ENCODE data around the gene PLA2R1. TPM values are rescaled to one million over a fixed set of nuclear protein-coding genes. Genes with fewer than 3 reads are reported as not detected.

PLA2R1 gene
- total RNA-seq, 1 donor from 2014 or later: 46.5 TPM

DNA sequence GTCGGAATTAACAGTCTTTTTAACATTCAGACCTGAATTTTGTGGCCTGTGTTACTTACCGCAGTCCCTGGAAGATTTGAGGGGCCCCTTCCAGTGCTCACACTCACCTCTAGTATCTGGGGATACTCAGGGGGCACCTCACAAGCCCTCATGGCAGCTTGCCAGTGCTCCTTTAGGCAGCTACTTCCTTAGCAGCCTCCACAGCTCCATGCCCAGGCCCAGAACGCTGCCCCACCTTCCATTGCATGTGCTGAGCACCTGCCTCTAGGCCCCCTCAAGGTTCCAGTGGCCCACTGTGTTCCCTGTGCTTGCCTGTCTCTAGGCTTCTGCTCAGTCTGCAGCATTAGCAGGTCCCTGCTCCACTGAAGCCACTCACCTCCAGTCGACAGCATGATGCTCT lies 30.0 kb upstream of the PLA2R1 start:
- Mint-ChIP-seq H3K27me3 (ENCODE audit: low read depth) (no peaks in the 10 kb centered on the region), H3K4me3 (ENCODE audit: unreplicated experiment) (no peak overlapping the region), H3K9me3 (ENCODE audit: low read depth) (peaks cover 42% of the 10 kb centered on the region), H3K4me1 (ENCODE audit: low read depth) (peaks cover 14% of the 10 kb centered on the region), H3K27ac (ENCODE audit: unreplicated experiment) (no peak overlapping the region), H3K36me3 (ENCODE audit: low read depth) (peaks cover 17% of the 10 kb centered on the region)
- no peak for DNase-seq (ENCODE audit: low spot score)
- TF ChIP-seq CTCF (IDR thresholded peaks at IDR 0.05): no peak

- no peak for TF ChIP-seq CTCF (IDR thresholded peaks at IDR 0.05)
- H3K9me3 Mint-ChIP-seq (ENCODE audit: low read depth): peaks cover 47% of the 10 kb centered on the region
- peaks cover 12% of the 10 kb centered on the region for H3K4me1 Mint-ChIP-seq (ENCODE audit: low read depth)
- peak overlapping the region; percentile 62 for H3K27ac Mint-ChIP-seq (ENCODE audit: unreplicated experiment)
- no peak overlapping the region for H3K4me3 Mint-ChIP-seq (ENCODE audit: unreplicated experiment)
- no peak for DNase-seq (ENCODE audit: low spot score)
- H3K27me3 Mint-ChIP-seq (ENCODE audit: low read depth): no peaks in the 10 kb centered on the region
- peaks cover 23% of the 10 kb centered on the region for H3K36me3 Mint-ChIP-seq (ENCODE audit: low read depth)
These were observed 29.0 kb upstream of the PLA2R1 start for GRCh38 chr2:160091381-160091780.

DNA sequence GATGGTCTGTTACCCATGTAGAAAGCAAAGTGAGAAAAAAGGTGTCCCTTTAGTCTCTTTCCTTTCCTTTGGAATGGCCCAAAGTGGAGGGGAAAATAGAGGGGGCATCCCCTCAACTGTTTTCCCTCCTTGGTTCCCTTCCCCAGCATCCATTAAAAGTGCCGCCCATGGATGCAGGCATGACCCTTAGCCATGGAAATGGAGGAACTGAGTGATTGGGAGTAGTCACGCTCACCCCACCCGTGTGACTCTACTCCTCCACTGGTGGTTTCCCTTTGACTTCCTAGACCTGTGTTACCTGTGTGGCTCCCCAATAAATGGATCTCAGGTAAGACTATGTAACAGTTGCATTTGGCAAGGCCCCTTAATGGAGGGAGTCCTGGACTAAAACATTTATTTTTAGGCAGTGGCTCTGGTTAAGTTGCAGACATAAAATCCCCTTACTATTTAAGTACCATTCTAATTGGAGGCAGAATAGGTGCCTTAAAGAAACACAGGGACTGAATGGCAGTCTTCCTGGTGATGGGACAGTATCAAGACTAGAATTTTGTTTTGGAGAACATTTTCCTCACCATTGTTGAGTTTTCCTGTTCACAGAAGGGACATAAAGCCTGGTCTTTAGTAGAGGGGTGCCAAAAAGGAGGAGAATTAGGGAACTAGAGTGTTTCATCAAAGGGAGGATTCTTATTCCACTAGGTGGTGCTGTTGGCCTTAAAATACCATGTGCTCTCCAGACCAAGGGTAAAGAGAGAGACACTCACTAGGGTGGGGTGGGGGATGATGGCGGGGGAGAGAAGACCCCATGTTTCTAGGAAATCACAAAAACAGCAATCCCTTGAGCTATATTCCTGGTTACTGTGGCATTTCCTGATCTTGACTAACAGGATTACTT lies 25.7 kb upstream of the PLA2R1 start:
- H3K4me3 Mint-ChIP-seq (ENCODE audit: unreplicated experiment): no peak overlapping the region
- no peak for DNase-seq (ENCODE audit: low spot score)
- H3K4me1 Mint-ChIP-seq (ENCODE audit: low read depth): peaks cover 13% of the 10 kb centered on the region
- peak; percentile 63 for TF ChIP-seq CTCF (IDR thresholded peaks at IDR 0.05)
- peaks cover 47% of the 10 kb centered on the region for H3K9me3 Mint-ChIP-seq (ENCODE audit: low read depth)
- H3K27me3 Mint-ChIP-seq (ENCODE audit: low read depth): no peaks in the 10 kb centered on the region
- H3K36me3 Mint-ChIP-seq (ENCODE audit: low read depth): peaks cover 21% of the 10 kb centered on the region
- H3K27ac Mint-ChIP-seq (ENCODE audit: unreplicated experiment): no peak overlapping the region

DNA sequence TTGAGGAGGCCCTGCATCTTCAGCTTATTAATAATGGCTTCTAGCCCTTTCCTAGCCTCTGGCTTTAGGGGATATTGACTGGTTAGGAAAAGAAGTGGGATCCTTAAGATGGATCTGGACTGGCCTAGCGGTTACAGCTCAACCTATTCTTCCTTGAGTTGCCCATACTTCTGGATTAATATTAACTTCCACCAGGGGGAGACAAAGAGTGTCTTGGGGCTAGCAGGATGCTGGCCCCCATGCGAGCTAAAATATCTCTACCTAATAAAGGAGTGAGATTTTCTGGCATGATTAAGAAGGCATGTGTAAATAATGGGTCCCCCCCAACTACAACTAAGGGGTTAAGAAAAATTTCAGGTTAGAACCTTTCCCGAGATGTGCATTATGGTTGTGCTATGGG lies 23.2 kb upstream of the PLA2R1 start:
- peak; percentile 44 for TF ChIP-seq CTCF (IDR thresholded peaks at IDR 0.05)
- Mint-ChIP-seq H3K36me3 (ENCODE audit: low read depth) (peaks cover 20% of the 10 kb centered on the region), H3K9me3 (ENCODE audit: low read depth) (peaks cover 44% of the 10 kb centered on the region), H3K27ac (ENCODE audit: unreplicated experiment) (no peak overlapping the region), H3K4me3 (ENCODE audit: unreplicated experiment) (no peak overlapping the region), H3K4me1 (ENCODE audit: low read depth) (peaks cover 5% of the 10 kb centered on the region), H3K27me3 (ENCODE audit: low read depth) (no peaks in the 10 kb centered on the region)
- DNase-seq (ENCODE audit: low spot score): no peak

DNA sequence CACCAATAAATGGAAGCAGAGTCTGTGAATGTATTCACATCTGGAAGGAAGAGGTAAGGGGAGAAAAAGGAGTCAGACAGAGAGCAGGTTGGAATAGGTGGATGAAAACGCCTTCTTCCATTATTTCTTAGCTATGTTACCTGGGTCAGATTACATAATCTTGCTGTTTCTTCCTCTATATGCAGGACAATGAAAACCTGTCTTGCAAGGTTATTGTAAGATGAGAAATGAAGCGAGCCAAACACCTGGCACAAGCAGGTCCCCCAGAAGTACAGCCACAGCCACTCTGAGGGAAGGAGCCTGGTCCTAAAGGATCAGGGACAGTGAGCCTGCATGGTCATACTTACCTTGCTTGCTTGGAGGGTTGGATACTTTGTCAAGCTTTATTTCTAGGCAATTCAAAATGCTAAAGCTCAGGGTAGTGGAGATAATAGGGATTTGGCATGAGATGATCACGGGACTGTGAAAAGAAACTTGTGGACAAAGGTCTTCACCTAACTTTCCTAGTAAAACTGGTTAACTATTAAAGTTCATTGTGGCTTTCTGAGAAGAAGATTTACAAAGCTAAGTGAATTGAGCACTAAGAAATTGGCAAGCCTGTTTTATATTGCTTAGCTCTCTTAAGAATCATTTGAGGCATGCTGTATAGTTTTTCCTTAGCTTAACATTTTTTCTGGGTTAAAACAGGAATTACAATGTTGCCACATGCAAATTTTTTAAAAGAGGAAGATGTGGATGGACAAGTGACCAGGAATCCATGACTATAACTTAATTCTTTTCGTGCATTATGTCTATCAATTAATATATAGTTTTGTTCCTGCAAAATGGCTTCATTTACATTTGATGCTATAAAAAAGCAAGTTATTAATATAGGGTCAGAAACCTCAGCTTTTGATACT lies 15.7 kb upstream of the PLA2R1 start:
- peaks cover 4% of the 10 kb centered on the region for H3K4me1 Mint-ChIP-seq (ENCODE audit: low read depth)
- DNase-seq (ENCODE audit: low spot score): no peak
- no peaks in the 10 kb centered on the region for H3K36me3 Mint-ChIP-seq (ENCODE audit: low read depth)
- no peak overlapping the region for H3K27ac Mint-ChIP-seq (ENCODE audit: unreplicated experiment)
- no peak for TF ChIP-seq CTCF (IDR thresholded peaks at IDR 0.05)
- no peaks in the 10 kb centered on the region for H3K27me3 Mint-ChIP-seq (ENCODE audit: low read depth)
- peaks cover 9% of the 10 kb centered on the region for H3K9me3 Mint-ChIP-seq (ENCODE audit: low read depth)
- no peak overlapping the region for H3K4me3 Mint-ChIP-seq (ENCODE audit: unreplicated experiment)

All from chondrocyte (in vitro differentiated cells).